K562 (cell line): ENCODE data around the gene CDC20. TPM values are rescaled to one million over a fixed set of nuclear protein-coding genes. Genes with fewer than 3 reads are reported as not detected.
A peak's percentile ranks its signal among the peaks of the same experiment; 100 is the strongest.

ENCODE experiments used
- ADNP ChIP-seq: fragments of 200-800 bp; sonication (Bioruptor generic); IDR thresholded peaks from 2 replicates; pipeline ENCODE4 v1.6.1; 2016; ENCODE audit warnings: missing genetic modification characterization, missing compliant biosample characterization
- BCOR ChIP-seq: fragments of 450-650 bp; IDR thresholded peaks from 2 replicates; pipeline ENCODE4 v1.6.1; 2016
- CBX5 ChIP-seq: IDR thresholded peaks from 2 replicates; pipeline ENCODE4 v1.6.1; 2014; ENCODE audit warnings: low read depth, borderline replicate concordance
- CHD2 ChIP-seq: IDR thresholded peaks from 2 replicates; pipeline ENCODE4 v1.6.1; 2011; ENCODE audit warnings: low read depth, low read length
- KLF6 ChIP-seq: fragments of 250-450 bp; sonication (Bioruptor Pico); IDR thresholded peaks from 2 replicates; pipeline ENCODE4 v1.4.0; 2020; ENCODE audit warnings: mild to moderate bottlenecking, moderate library complexity, borderline replicate concordance
- PTRF ChIP-seq: fragments of 450-650 bp; IDR thresholded peaks from 2 replicates; pipeline ENCODE4 v1.6.1; 2016; ENCODE audit warnings: mild to moderate bottlenecking, missing genetic modification characterization, missing compliant biosample characterization
- RBM17 ChIP-seq: fragments of 200-400 bp; formaldehyde crosslinking; IDR thresholded peaks from 2 replicates; pipeline ENCODE4 v1.6.1; 2017; ENCODE audit warnings: low read depth, mild to moderate bottlenecking, low read length, borderline replicate concordance
- ZNF212 ChIP-seq: fragments of 450-650 bp; formaldehyde crosslinking; IDR thresholded peaks from 2 replicates; pipeline ENCODE4 v1.4.0; 2020; ENCODE audit warnings: mild to moderate bottlenecking
- ZNF280A ChIP-seq: fragments of 450-650 bp; IDR thresholded peaks from 2 replicates; pipeline ENCODE4 v1.6.1; 2018; ENCODE audit warnings: mild to moderate bottlenecking, low read depth; ENCODE audit not compliant: partially characterized antibody
- polyA plus RNA-seq, 8 experiments: library from polyadenylated mRNA; depleted of rRNA in 4 of 8; stranded (reverse) in 5 of 8; unstranded in 3 of 8; fragments of >200 nt; fragmentation: Nextera tagmentation in 2 of 8; fragmentation: Illumina TruSeq in 1 of 8; extraction: Ambion mirVana in 2 of 8; extraction: Trizol in 1 of 8; gene quantifications; 2 replicates each; pipeline versions ENCODE4 v1.2.1 to v1.2.3, GENCODE V29; 2011 to 2014; ENCODE audit warnings: inconsistent platforms in 1 of 8, missing spikeins in 1 of 8
- total RNA-seq, 7 experiments: library from RNA; depleted of rRNA in 6 of 7; stranded (reverse); fragments of >200 nt in 6 of 7; fragmentation: Illumina TruSeq in 2 of 7; extraction: Trizol in 2 of 7; gene quantifications; 2 replicates each; pipeline versions ENCODE4 v1.2.1 to v1.2.3, GENCODE V29; 2011 to 2021; ENCODE audit warnings: low replicate concordance in 1 of 7
- TF ChIP-seq, protein P1 (sequence below), 2 experiments: fragments of 450-650 bp in 1 of 2; sonication (generic) in 1 of 2; formaldehyde crosslinking in 1 of 2; IDR thresholded peaks; 2 replicates each; pipeline versions ENCODE4 v1.7.1 to v1.9.0; 2016 to 2022; ENCODE audit warnings: inconsistent platforms in 1 of 2, mild to moderate bottlenecking in 1 of 2, missing genetic modification reagents in 1 of 2
- TF ChIP-seq, protein P2 (sequence below): sonication (generic); formaldehyde crosslinking; IDR thresholded peaks from 2 replicates; pipeline ENCODE4 v1.8.0; 2022; ENCODE audit warnings: missing genetic modification reagents, mild to moderate bottlenecking, borderline replicate concordance
- TF ChIP-seq, protein P3 (sequence below): sonication (generic); formaldehyde crosslinking; IDR thresholded peaks from 2 replicates; pipeline ENCODE4 v1.8.1; 2023; ENCODE audit warnings: mild to moderate bottlenecking, missing genetic modification reagents

The CDC20 gene
- total and polyA plus RNA-seq, 9 of the 15 experiments (the other 6 are each of a cell fraction or from before 2014, with no cell fraction given), result 45.2 to 224 (median 121) TPM

- TF ChIP-seq, protein P1, sequence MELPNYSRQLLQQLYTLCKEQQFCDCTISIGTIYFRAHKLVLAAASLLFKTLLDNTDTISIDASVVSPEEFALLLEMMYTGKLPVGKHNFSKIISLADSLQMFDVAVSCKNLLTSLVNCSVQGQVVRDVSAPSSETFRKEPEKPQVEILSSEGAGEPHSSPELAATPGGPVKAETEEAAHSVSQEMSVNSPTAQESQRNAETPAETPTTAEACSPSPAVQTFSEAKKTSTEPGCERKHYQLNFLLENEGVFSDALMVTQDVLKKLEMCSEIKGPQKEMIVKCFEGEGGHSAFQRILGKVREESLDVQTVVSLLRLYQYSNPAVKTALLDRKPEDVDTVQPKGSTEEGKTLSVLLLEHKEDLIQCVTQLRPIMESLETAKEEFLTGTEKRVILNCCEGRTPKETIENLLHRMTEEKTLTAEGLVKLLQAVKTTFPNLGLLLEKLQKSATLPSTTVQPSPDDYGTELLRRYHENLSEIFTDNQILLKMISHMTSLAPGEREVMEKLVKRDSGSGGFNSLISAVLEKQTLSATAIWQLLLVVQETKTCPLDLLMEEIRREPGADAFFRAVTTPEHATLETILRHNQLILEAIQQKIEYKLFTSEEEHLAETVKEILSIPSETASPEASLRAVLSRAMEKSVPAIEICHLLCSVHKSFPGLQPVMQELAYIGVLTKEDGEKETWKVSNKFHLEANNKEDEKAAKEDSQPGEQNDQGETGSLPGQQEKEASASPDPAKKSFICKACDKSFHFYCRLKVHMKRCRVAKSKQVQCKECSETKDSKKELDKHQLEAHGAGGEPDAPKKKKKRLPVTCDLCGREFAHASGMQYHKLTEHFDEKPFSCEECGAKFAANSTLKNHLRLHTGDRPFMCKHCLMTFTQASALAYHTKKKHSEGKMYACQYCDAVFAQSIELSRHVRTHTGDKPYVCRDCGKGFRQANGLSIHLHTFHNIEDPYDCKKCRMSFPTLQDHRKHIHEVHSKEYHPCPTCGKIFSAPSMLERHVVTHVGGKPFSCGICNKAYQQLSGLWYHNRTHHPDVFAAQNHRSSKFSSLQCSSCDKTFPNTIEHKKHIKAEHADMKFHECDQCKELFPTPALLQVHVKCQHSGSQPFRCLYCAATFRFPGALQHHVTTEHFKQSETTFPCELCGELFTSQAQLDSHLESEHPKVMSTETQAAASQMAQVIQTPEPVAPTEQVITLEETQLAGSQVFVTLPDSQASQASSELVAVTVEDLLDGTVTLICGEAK (IDR thresholded peaks at IDR 0.05), result no peak
- TF ChIP-seq, protein P1 (CRISPR knock-in tag; IDR thresholded peaks at IDR 0.05), result no peak
- TF ChIP-seq RBM17 (no peak), ADNP (tag) (no peak), ZNF280A (no peak), BCOR (peak; percentile 79), CHD2 (no peak), CBX5 (peak; percentile 12; the same call in 1 of the 2 replicates), KLF6 (CRISPR knock-in tag) (no peak), PTRF (tag) (no peak), ZNF212 (CRISPR knock-in tag) (no peak)
- TF ChIP-seq, protein P2, sequence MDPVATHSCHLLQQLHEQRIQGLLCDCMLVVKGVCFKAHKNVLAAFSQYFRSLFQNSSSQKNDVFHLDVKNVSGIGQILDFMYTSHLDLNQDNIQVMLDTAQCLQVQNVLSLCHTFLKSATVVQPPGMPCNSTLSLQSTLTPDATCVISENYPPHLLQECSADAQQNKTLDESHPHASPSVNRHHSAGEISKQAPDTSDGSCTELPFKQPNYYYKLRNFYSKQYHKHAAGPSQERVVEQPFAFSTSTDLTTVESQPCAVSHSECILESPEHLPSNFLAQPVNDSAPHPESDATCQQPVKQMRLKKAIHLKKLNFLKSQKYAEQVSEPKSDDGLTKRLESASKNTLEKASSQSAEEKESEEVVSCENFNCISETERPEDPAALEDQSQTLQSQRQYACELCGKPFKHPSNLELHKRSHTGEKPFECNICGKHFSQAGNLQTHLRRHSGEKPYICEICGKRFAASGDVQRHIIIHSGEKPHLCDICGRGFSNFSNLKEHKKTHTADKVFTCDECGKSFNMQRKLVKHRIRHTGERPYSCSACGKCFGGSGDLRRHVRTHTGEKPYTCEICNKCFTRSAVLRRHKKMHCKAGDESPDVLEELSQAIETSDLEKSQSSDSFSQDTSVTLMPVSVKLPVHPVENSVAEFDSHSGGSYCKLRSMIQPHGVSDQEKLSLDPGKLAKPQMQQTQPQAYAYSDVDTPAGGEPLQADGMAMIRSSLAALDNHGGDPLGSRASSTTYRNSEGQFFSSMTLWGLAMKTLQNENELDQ (CRISPR knock-in tag), result no peak
- TF ChIP-seq, protein P3, sequence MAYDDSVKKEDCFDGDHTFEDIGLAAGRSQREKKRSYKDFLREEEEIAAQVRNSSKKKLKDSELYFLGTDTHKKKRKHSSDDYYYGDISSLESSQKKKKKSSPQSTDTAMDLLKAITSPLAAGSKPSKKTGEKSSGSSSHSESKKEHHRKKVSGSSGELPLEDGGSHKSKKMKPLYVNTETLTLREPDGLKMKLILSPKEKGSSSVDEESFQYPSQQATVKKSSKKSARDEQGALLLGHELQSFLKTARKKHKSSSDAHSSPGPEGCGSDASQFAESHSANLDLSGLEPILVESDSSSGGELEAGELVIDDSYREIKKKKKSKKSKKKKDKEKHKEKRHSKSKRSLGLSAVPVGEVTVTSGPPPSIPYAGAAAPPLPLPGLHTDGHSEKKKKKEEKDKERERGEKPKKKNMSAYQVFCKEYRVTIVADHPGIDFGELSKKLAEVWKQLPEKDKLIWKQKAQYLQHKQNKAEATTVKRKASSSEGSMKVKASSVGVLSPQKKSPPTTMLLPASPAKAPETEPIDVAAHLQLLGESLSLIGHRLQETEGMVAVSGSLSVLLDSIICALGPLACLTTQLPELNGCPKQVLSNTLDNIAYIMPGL (CRISPR knock-in tag), result no peak
Observed at GRCh38 chr1:43327549-43328292, 31.1 kb upstream of the CDC20 start (continued).
